Activated CD4-positive, alpha-beta T cell treated with anti-CD3 and anti-CD28 coated beads, Interleukin-2, Interleukin-4, amounts not matched to agents 100 ng/mL and 50 ng/mL, durations not matched to agents 16 hours and 8 hours (primary cell): ENCODE results near the gene AP2A1.
"Not testable (repeated sequence)": the region's sequence is repeated elsewhere in the genome, so short reads cannot be mapped to it uniquely, and the experiment has no call there.

Experiments
- DNase-seq: peaks from one replicate; pipeline ENCODE4 v3.0.0-alpha.2; 2020; ENCODE audit warnings: low spot score

AP2A1 gene

DNA sequence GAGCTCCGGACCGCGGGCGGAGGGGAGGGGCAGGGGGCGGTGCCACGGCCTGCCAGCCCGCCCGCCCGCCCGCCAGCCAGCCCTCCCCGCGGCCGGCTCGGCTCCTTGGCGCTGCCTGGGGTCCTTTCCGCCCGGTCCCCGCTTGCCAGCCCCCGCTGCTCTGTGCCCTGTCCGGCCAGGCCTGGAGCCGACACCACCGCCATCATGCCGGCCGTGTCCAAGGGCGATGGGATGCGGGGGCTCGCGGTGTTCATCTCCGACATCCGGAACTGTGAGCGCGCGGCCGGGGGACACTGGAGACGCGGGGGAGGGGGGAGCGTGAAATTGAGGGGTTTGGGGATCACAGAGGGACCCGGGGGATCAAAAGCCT is at the start of gene AP2A1:
Gene AP2A1, plus strand, starts transcription at position 72 of the 370 bp plus-strand sequence. Its CDS starts 133 bp downstream, at position 205.
- DNase-seq: no peak

DNA sequence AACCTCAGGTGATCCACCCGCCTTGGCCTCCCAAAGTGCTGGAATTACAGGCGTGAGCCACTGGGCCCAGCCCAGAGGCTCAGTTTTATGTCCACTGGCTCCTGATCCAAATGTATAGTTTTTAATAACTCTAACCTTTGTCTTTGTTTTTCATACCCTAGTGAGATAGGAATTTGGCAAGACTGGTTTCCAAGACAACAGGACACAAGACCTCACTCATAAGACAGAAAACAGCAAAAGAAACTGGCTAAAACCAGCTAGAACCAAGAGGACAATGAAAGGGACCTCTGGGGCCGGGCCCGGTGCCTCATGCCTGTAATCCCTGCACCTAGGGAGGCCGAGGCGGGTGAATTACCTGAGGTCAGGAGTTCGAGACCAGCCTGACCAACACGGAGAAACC is 48.3 kb upstream of the AP2A1 start:
- no peak for DNase-seq

DNA sequence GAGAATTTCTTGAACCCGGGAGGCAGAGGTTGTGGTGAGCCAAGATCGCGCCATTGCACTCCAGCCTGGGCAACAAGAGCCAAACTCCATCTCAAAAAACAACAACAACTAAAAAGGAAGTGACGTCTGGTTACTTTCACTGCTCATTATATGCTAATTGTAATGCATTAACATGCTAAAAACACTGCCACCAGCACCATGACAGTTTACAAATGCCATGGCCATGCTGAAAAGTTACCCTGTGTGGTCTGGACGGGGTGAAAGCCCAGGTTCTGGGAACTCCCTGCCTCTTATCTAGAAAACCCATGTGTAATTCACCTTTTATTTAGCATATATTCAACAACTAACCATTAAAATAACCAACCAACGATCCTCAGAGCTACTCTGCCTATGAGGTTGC is 47.8 kb upstream of the AP2A1 start:
- DNase-seq: no peak

GRCh38 chr19:49719420-49719819 is 47.4 kb upstream of the AP2A1 start:
- not testable (repeated sequence) for DNase-seq

DNA sequence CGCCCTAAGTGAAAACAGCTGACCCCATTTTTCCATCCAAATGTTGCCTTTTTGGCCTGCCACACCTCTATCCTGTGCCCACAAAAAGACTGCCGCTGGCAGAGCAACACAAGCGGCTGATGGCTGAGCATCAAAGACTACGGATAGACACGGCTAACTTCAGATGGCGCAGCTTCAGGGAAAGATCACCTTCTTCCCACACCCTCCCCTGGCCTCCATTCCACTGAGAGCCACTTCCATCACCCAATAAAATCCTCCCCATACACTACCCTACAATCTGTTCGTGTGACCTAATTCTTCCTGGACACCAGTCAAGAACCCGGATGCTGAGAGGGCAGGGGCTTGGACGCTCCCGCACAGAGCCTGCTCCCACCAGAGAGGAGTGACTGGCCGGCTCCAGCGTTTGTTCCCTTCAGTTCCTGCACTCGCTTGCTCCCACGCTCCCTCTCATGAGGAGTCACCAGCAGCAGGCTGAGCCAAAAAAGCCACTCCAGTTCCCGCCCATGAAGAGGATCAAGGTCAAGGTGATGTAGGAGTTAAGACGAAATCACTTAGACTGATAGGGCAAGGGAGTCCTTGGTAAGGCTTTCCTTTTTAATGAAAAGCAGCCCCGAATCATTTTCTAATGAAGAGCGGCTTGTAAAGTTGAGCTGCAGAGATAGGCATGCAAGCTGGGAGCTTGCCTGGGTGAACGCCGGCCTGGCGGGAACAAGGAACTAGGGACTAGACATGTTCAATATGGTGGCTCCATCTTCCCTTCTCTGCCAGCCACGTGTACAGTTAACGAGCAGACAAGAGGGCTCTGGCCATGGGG is 39.4 kb upstream of the AP2A1 start:
- no peak for DNase-seq

DNA sequence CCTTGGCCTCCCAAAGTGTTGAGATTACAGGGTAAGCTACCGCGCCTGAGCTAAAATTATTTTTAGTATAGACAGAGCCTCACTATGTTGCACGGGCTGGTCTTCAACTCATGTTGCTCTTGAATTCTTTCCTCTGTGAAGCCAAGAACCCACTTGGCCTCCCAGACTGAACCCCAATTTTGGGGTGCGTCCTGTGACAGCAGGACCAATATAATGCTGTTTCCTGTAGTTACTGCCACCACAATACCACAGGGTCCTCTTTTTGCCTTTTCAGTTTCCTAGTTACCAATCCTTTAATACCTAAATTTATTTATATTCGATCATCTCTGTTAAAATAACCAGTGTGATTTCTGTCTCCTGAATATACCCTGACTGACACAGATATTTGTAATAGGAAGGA is 36.6 kb upstream of the AP2A1 start:
- DNase-seq: no peak

GRCh38 chr19:49738268-49738667 is 28.5 kb upstream of the AP2A1 start:
- no peak for DNase-seq

DNA sequence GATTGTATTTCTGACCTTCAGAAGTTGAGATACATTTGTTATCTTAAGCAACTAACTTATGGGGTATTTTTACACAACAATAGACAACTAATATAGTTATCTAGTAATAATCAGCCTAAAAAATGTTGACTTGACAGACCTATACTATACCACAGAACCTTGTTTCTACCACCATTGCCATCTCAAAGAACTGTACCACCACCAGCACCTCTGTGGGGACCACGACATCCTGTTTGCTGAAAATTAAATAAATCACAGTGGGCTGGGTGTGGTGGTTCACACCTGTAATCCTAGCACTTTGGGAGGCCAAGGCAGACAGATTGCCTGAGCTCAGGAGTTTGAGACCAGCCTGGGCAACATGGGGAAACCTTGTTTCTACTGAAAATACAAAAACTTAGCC is 27.7 kb upstream of the AP2A1 start:
- DNase-seq: no peak

DNA sequence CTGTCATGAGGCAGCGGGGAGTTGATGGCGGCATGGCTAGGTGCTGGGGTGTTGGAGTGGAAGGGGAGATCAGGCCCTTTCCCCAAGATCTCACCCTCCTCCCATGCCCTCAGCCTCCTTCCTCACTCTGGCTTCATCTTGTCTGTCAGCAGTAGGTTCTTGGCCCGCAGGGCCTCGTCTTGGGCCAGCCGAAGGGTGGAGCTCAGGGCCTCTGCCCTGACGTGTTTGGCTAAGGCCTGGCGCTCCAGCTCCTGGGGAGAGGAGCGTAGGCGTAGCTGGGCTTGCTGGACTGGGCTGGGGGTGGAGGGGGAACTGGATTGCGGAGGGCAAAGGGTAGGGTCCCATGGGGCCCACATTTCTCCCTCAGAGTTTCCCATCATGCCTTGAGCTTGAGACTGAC is 26.9 kb upstream of the AP2A1 start:
- DNase-seq: no peak

DNA sequence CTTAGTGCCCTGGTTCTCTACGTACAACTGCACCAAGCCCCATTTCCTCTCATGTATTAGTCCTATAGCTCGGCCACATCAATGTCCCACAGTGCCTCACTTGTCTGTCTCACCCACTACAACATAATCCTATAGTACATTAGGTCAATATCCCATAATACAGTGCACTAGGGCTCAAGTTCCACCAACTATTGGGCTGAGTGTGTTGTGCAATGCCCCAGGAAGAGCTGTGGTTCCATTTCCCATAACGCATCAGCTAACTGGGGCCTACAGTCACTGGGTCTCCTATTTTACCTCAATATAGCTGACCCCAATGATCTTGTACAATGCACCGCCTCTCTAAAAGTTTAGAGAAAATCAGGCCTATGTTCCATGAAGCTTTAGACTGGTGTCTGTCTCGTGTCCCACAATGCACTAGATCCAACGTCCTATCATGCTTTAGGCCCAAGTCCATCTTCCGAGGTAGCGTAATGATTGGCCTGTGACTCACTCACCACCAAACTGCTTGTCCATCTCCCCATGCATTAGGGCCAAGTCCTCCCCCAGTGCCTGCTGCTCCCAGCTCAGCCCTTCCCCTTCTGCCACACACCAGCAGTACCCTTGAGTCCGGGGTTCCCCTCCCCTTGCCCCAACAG is 25.5 kb upstream of the AP2A1 start:
- no peak for DNase-seq

DNA sequence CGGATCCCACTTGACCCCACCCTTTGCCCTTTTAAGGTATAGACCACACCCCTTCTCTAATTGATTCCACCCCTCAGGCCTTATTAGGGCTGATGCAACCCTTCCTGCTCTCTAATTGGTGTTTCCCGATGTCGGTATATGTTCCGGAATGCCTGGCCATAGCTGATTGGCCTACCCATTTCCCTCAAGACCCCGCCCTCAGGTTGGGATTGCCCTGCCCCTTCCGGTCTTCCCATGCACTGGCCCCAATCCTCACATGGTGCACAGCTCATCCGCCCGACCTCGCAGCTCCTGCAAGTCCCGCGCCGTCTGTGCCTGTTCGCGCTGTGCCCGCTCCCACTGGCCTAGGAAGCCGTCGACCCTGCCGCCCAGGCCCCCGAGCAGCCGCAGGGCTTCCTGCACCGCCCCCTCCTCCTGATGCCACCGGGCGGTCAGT is 21.8 kb upstream of the AP2A1 start:
- no peak for DNase-seq

DNA sequence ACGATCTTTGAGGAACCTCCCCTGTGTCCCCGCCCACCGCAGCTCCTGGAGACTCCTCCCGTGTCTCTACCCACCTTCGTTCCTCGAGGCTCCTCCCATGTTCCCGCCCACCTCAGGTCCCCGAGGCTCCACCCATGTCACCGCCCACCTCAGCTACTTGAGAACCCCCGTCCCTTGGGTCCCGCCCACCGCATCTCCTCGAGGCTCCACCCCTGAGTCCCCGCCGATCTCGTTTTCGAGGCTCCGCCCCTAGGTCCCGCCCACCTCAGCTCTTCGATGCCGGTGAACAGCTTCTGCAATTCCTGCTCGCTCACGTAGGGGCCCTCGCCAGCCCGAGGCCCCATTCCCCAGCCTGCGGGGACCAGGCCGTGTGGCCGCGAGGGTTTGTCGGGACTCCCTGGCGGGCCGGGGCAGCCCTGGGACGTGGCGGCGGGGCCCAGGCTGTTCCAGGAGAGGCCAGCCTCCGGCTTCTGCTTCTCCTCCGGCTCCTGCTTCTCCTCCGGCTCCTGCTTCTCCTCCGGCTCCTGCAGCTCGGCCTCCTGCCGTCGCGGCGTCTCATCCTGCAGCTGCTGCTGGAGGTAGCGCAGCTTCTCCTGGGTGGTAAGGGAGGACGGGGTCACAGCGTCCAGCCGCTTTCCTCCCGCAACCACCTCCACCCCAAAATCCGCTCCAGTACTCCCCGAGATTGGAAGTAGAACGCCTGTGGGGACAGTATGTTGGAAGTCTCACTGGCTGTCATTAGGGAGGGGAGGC is 20.4 kb upstream of the AP2A1 start:
- peak; percentile 28 for DNase-seq

- no peak for DNase-seq
These were observed 17.6 kb upstream of the AP2A1 start for GRCh38 chr19:49749055-49749716.

GRCh38 chr19:49749771-49750170 is 17.0 kb upstream of the AP2A1 start:
- no peak for DNase-seq

- no peak for DNase-seq
These were observed 14.1 kb upstream of the AP2A1 start for GRCh38 chr19:49752701-49753100.

DNA sequence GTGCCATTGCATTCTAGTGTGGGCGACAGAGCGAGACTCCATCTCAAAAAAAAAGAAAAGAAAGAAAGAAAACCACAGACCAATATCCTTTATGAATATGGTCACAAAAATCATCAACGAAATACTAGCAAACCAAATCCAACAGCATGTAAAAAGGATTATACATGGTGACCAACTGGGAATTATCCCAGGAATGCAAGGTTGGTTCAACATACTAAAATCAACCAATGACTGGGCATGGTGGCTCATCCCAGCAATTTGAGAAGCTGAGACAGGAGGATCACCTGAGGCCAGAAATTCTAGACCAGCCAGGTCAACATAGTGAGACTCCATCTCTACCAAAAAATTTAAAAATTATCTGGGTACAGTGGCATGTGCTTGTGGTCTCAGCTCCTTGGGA is 10.8 kb upstream of the AP2A1 start:
- no peak for DNase-seq

GRCh38 chr19:49758292-49758691 is 8.5 kb upstream of the AP2A1 start:
- no peak for DNase-seq

GRCh38 chr19:49761249-49761624 is 5.6 kb upstream of the AP2A1 start:
- DNase-seq: no peak

GRCh38 chr19:49761625-49762311 is 5.0 kb upstream of the AP2A1 start:
- DNase-seq: peak; percentile 9

DNA sequence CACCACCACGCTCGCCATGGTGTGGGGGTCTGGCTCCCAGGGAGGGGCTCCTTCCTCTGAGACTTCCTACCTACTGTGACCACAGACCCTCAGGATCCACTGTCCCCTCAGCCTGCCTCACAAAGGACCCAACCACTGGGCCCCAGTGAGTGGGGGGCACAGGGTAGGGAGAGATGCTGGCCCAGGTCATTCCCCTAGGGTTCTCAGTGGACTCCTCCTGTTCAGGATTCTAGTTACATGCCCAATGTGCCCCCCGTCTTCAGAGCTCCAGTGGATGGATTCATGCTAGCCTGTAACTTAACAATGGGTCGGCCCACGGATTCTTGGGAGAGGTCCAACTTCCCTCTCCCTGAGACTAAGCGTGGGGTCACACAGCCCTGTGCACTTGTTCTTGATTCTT is 3.6 kb upstream of the AP2A1 start, which contains the start of gene TSKS:
Gene TSKS, minus strand, starts transcription at position 77 of the 400 bp plus-strand sequence. Its CDS starts 59 bp downstream, at position 18.
- DNase-seq: no peak

- DNase-seq: no peak
These were observed 2.5 kb upstream of the AP2A1 start for GRCh38 chr19:49764341-49764740.
